HEK293 (cell line): ENCODE measurements around the gene THRAP3.

Source experiments
- KLF16 ChIP-seq: fragments of 450-650 bp; formaldehyde crosslinking; IDR thresholded peaks from 2 replicates; pipeline ENCODE4 v1.5.1; 2017; ENCODE audit warnings: missing biosample characterization, missing genetic modification characterization
- SETDB1 ChIP-seq: IDR thresholded peaks from one replicate; pipeline ENCODE4 v1.6.1; 2017; ENCODE audit warnings: mild to moderate bottlenecking, low read length, moderate library complexity, mixed read lengths; ENCODE audit not compliant: insufficient read length
- YY1 ChIP-seq: fragments of 450-650 bp; formaldehyde crosslinking; IDR thresholded peaks from 2 replicates; pipeline ENCODE4 v1.5.1; 2018; ENCODE audit warnings: missing biosample characterization, missing genetic modification characterization
- ZBTB1 ChIP-seq: fragments of 450-650 bp; formaldehyde crosslinking; IDR thresholded peaks from 2 replicates; pipeline ENCODE4 v1.5.1; 2016; ENCODE audit warnings: missing biosample characterization, missing genetic modification characterization
- ZNF155 ChIP-seq: fragments of 450-650 bp; formaldehyde crosslinking; IDR thresholded peaks from 2 replicates; pipeline ENCODE4 v1.5.1; 2016; ENCODE audit warnings: missing biosample characterization, missing genetic modification characterization
- ZNF24 ChIP-seq: fragments of 450-650 bp; formaldehyde crosslinking; IDR thresholded peaks from 2 replicates; pipeline ENCODE4 v1.5.1; 2016; ENCODE audit warnings: missing biosample characterization, missing genetic modification characterization
- ZNF76 ChIP-seq: fragments of 450-650 bp; formaldehyde crosslinking; IDR thresholded peaks from 2 replicates; pipeline ENCODE4; 2016; ENCODE audit warnings: low read depth, missing biosample characterization, missing genetic modification characterization, borderline replicate concordance
- TF ChIP-seq, protein P1 (sequence below): fragments of 450-650 bp; formaldehyde crosslinking; IDR thresholded peaks from 2 replicates; pipeline ENCODE4 v1.5.1; 2016; ENCODE audit warnings: missing biosample characterization, missing genetic modification characterization, borderline replicate concordance
- TF ChIP-seq, protein P2 (sequence below): fragments of 450-650 bp; formaldehyde crosslinking; IDR thresholded peaks from 2 replicates; pipeline ENCODE4 v1.5.1; 2016; ENCODE audit warnings: missing biosample characterization, missing genetic modification characterization, borderline replicate concordance
- TF ChIP-seq, protein P3 (sequence below): fragments of 450-650 bp; formaldehyde crosslinking; IDR thresholded peaks from 2 replicates; pipeline ENCODE4 v1.5.1; 2016; ENCODE audit warnings: missing biosample characterization, missing genetic modification characterization
- TF ChIP-seq, protein P4 (sequence below): fragments of 450-650 bp; formaldehyde crosslinking; IDR thresholded peaks from 2 replicates; pipeline ENCODE4 v1.5.1; 2016; ENCODE audit warnings: missing biosample characterization, missing genetic modification characterization
- TF ChIP-seq, protein P5 (sequence below): fragments of 450-650 bp; IDR thresholded peaks from 2 replicates; pipeline ENCODE4 v1.5.1; 2018; ENCODE audit warnings: missing biosample characterization, mild to moderate bottlenecking, missing genetic modification characterization

DNA sequence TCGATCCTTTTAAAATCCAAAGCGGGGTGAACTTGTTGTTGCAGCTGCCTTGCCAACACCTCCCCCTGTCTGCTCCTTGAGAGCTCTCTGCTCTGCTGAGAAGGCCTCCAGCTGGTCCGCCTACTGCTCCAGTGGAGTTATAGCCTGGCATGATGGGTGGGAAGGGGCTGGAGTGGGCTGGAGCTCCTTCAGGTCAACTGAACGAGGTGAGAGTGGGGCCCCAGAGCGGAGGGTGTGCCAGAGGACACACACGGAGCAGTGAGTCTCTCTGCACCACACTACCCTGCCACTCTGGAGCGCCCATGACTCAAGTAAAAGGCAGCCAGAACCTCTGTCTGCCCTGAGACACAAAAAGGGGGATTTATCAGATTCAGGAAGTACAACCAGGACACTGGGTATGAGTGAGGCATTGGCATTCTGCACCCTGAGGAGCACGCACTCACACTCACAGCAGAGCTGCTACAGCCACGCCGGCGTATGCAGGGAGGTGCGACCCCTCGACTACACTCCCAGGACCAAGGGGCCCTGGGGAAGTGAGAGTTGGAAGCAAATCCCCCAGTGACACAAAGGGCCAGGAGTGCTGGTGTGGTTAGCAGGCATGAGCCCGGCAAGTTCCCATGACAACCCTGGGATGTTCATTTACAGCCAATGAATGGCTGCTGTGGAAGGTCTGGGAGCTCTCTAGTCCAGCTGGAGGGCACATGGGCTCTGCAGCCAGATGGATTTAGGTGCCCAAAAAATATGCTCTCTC lies 127.2 kb downstream of the THRAP3 start:
- TF ChIP-seq ZNF155 (tag by site-specific recombination) (no peak), KLF16 (no peak), SETDB1 (no peak), ZNF24 (tag by site-specific recombination) (no peak), ZBTB1 (tag by site-specific recombination) (no peak), YY1 (no peak), ZNF76 (tag by site-specific recombination) (no peak)
- TF ChIP-seq, protein P1, sequence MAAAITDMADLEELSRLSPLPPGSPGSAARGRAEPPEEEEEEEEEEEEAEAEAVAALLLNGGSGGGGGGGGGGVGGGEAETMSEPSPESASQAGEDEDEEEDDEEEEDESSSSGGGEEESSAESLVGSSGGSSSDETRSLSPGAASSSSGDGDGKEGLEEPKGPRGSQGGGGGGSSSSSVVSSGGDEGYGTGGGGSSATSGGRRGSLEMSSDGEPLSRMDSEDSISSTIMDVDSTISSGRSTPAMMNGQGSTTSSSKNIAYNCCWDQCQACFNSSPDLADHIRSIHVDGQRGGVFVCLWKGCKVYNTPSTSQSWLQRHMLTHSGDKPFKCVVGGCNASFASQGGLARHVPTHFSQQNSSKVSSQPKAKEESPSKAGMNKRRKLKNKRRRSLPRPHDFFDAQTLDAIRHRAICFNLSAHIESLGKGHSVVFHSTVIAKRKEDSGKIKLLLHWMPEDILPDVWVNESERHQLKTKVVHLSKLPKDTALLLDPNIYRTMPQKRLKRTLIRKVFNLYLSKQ, result no peak
- TF ChIP-seq, protein P2, sequence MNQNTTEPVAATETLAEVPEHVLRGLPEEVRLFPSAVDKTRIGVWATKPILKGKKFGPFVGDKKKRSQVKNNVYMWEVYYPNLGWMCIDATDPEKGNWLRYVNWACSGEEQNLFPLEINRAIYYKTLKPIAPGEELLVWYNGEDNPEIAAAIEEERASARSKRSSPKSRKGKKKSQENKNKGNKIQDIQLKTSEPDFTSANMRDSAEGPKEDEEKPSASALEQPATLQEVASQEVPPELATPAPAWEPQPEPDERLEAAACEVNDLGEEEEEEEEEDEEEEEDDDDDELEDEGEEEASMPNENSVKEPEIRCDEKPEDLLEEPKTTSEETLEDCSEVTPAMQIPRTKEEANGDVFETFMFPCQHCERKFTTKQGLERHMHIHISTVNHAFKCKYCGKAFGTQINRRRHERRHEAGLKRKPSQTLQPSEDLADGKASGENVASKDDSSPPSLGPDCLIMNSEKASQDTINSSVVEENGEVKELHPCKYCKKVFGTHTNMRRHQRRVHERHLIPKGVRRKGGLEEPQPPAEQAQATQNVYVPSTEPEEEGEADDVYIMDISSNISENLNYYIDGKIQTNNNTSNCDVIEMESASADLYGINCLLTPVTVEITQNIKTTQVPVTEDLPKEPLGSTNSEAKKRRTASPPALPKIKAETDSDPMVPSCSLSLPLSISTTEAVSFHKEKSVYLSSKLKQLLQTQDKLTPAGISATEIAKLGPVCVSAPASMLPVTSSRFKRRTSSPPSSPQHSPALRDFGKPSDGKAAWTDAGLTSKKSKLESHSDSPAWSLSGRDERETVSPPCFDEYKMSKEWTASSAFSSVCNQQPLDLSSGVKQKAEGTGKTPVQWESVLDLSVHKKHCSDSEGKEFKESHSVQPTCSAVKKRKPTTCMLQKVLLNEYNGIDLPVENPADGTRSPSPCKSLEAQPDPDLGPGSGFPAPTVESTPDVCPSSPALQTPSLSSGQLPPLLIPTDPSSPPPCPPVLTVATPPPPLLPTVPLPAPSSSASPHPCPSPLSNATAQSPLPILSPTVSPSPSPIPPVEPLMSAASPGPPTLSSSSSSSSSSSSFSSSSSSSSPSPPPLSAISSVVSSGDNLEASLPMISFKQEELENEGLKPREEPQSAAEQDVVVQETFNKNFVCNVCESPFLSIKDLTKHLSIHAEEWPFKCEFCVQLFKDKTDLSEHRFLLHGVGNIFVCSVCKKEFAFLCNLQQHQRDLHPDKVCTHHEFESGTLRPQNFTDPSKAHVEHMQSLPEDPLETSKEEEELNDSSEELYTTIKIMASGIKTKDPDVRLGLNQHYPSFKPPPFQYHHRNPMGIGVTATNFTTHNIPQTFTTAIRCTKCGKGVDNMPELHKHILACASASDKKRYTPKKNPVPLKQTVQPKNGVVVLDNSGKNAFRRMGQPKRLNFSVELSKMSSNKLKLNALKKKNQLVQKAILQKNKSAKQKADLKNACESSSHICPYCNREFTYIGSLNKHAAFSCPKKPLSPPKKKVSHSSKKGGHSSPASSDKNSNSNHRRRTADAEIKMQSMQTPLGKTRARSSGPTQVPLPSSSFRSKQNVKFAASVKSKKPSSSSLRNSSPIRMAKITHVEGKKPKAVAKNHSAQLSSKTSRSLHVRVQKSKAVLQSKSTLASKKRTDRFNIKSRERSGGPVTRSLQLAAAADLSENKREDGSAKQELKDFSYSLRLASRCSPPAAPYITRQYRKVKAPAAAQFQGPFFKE (tag by site-specific recombination), result no peak
- TF ChIP-seq, protein P3, sequence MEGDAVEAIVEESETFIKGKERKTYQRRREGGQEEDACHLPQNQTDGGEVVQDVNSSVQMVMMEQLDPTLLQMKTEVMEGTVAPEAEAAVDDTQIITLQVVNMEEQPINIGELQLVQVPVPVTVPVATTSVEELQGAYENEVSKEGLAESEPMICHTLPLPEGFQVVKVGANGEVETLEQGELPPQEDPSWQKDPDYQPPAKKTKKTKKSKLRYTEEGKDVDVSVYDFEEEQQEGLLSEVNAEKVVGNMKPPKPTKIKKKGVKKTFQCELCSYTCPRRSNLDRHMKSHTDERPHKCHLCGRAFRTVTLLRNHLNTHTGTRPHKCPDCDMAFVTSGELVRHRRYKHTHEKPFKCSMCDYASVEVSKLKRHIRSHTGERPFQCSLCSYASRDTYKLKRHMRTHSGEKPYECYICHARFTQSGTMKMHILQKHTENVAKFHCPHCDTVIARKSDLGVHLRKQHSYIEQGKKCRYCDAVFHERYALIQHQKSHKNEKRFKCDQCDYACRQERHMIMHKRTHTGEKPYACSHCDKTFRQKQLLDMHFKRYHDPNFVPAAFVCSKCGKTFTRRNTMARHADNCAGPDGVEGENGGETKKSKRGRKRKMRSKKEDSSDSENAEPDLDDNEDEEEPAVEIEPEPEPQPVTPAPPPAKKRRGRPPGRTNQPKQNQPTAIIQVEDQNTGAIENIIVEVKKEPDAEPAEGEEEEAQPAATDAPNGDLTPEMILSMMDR, result no peak
- TF ChIP-seq, protein P4, sequence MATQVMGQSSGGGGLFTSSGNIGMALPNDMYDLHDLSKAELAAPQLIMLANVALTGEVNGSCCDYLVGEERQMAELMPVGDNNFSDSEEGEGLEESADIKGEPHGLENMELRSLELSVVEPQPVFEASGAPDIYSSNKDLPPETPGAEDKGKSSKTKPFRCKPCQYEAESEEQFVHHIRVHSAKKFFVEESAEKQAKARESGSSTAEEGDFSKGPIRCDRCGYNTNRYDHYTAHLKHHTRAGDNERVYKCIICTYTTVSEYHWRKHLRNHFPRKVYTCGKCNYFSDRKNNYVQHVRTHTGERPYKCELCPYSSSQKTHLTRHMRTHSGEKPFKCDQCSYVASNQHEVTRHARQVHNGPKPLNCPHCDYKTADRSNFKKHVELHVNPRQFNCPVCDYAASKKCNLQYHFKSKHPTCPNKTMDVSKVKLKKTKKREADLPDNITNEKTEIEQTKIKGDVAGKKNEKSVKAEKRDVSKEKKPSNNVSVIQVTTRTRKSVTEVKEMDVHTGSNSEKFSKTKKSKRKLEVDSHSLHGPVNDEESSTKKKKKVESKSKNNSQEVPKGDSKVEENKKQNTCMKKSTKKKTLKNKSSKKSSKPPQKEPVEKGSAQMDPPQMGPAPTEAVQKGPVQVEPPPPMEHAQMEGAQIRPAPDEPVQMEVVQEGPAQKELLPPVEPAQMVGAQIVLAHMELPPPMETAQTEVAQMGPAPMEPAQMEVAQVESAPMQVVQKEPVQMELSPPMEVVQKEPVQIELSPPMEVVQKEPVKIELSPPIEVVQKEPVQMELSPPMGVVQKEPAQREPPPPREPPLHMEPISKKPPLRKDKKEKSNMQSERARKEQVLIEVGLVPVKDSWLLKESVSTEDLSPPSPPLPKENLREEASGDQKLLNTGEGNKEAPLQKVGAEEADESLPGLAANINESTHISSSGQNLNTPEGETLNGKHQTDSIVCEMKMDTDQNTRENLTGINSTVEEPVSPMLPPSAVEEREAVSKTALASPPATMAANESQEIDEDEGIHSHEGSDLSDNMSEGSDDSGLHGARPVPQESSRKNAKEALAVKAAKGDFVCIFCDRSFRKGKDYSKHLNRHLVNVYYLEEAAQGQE (tag by site-specific recombination), result no peak
- TF ChIP-seq, protein P5, sequence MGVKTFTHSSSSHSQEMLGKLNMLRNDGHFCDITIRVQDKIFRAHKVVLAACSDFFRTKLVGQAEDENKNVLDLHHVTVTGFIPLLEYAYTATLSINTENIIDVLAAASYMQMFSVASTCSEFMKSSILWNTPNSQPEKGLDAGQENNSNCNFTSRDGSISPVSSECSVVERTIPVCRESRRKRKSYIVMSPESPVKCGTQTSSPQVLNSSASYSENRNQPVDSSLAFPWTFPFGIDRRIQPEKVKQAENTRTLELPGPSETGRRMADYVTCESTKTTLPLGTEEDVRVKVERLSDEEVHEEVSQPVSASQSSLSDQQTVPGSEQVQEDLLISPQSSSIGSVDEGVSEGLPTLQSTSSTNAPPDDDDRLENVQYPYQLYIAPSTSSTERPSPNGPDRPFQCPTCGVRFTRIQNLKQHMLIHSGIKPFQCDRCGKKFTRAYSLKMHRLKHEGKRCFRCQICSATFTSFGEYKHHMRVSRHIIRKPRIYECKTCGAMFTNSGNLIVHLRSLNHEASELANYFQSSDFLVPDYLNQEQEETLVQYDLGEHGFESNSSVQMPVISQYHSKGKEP (tag by site-specific recombination), result no peak
